Lower leg skin (tissue), 3 donors: Measurements from ENCODE around the gene MYL7.

ENCODE experiments used
- POLR2A ChIP-seq, 2 donors: fragments of 450-650 bp; IDR thresholded peaks; one replicate each; pipeline ENCODE4 v1.6.1; 2016 to 2017; ENCODE audit warnings: antibody characterized with exemption in 2 of 2, mild to moderate bottlenecking in 1 of 2, moderate library complexity in 1 of 2
- TF ChIP-seq, protein P1 (sequence below), 3 donors: fragments of 450-650 bp; IDR thresholded peaks; one replicate each; pipeline ENCODE4 v1.5.1; 2016; ENCODE audit warnings: antibody characterized with exemption in 3 of 3, mild to moderate bottlenecking in 3 of 3, moderate library complexity in 2 of 3

DNA sequence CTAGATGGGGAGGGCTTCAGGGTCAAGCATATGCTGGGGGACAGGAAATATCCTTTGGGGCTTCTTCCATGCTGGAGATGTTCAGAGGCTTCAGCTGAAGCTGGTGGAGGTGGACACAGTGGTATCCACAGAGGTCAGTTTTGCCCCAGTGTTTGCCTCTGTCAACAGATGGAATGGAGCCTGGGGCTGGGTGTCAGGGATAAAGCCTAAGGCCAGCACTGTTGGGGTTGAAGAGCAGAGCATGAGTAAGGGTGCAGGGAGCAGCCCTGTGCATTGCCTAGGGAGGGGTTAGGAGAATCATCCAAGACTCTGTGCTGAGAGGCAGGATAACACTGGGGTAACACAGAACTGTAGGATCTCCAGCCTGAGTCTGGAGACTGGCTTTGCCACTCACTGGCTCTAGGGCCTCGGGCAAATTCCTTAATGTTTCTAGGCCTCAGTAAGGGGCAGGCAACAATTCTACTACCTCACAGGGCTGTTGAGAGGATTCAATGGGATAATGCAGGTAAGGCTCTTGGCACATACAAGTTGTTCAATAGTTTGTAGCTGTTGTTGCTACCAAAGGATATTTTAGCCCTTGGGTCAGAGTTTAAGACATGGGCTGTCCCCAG is 21.8 kb upstream of the MYL7 start:
- TF ChIP-seq POLR2A (IDR thresholded peaks at IDR 0.05), result no peak
- TF ChIP-seq, protein P1, sequence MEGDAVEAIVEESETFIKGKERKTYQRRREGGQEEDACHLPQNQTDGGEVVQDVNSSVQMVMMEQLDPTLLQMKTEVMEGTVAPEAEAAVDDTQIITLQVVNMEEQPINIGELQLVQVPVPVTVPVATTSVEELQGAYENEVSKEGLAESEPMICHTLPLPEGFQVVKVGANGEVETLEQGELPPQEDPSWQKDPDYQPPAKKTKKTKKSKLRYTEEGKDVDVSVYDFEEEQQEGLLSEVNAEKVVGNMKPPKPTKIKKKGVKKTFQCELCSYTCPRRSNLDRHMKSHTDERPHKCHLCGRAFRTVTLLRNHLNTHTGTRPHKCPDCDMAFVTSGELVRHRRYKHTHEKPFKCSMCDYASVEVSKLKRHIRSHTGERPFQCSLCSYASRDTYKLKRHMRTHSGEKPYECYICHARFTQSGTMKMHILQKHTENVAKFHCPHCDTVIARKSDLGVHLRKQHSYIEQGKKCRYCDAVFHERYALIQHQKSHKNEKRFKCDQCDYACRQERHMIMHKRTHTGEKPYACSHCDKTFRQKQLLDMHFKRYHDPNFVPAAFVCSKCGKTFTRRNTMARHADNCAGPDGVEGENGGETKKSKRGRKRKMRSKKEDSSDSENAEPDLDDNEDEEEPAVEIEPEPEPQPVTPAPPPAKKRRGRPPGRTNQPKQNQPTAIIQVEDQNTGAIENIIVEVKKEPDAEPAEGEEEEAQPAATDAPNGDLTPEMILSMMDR (IDR thresholded peaks at IDR 0.05), result no peak
